DMS 273 (cell line): ENCODE results near the gene SHLD2.
"Not testable (repeated sequence)": the region's sequence is repeated elsewhere in the genome, so short reads cannot be mapped to it uniquely, and the experiment has no call there.

Experiments used
- DNase-seq: peaks from one replicate; lab custom pipeline; 2025; ENCODE audit not compliant: unreplicated experiment; lab: John Stamatoyannopoulos, UW

The SHLD2 gene

GRCh38 chr10:87083576-87084290 lies 11.3 kb upstream of the SHLD2 start:
- not testable (repeated sequence) for DNase-seq

DNA sequence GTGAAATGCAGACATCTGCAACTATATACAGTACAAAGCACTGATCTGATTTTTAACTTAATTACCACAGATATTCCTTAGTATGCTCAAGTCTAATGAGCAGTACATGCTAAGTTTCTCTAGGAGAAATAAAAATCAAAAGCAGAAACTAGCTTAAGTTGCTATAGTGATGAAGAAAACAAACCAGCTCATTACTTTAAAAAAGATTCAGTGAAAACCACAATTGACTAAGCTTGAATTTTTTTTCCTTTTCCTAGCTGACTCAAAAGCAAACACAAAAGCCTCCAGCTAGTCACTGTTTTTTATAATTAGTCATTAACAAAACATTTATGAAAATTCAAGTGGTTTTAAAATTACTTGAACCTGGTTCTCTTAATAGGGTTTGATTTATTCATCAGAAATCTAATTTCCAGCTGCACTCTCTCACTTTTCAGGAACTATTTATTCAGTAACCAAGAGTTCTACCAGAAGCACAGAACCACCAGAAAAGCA lies 10.7 kb upstream of the SHLD2 start:
- DNase-seq: not testable (repeated sequence)

DNA sequence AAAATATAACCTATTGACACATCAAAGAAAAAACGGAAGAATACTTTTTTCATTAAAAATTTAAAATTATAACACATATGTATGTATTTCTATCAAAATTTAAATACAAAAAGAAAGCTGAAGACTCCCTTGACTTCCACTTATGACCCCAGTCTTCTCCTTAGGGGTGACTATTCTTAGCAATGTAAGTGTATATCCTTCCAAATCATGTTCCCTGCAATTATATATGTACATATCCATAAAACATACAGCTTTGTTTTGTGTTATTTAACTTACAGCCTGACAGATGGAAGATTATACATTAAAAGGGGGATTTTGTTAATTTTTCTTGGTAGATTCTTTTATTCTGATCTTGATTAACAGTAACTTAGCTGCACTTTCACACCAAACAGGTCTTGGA lies 9.5 kb upstream of the SHLD2 start:
- DNase-seq: no peak

DNA sequence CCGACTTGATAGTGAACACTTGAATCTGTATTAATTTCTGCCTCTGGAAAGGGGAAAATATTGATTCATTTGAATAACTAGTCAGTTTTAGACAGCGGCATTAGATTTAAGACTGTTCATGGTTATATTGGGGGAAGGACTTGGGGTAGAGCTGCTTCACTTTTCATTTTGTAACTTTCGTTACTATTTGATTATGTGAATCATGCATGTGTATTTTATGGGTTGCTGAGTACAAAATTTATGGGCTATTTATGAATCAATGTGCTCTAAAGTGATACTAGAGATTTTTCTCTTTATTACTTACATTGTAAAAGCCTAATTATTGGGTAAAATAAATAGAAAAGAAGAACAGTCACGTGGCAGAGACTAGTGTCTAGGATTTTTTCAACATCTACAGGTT lies 5.3 kb upstream of the SHLD2 start:
- DNase-seq: no peak

- DNase-seq: no peak
Observed at GRCh38 chr10:87090779-87091178, 4.2 kb upstream of the SHLD2 start.

DNA sequence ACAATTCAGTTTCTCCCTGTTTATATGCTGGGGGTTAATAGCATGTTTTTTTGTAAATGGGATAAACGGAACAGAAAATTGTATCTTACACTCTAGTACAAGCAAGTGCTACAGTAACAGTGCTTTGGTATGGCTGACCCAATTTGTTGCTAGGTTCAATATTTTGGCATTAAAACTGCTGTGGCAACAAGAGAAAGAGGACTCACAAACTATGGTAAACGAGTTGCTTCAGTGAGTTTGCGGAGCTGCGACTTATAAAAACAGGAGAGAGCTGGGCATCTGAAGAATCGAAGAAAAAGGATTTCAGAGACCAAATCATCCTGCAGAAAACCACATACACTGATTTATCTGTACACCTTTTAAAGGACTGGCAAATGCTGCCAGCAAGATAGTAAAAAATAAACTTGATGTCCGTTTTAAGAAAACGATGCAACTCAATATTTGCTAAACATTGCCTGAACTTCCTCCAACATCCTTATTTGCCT lies 2.6 kb upstream of the SHLD2 start:
- peak; percentile 1 for DNase-seq

DNA sequence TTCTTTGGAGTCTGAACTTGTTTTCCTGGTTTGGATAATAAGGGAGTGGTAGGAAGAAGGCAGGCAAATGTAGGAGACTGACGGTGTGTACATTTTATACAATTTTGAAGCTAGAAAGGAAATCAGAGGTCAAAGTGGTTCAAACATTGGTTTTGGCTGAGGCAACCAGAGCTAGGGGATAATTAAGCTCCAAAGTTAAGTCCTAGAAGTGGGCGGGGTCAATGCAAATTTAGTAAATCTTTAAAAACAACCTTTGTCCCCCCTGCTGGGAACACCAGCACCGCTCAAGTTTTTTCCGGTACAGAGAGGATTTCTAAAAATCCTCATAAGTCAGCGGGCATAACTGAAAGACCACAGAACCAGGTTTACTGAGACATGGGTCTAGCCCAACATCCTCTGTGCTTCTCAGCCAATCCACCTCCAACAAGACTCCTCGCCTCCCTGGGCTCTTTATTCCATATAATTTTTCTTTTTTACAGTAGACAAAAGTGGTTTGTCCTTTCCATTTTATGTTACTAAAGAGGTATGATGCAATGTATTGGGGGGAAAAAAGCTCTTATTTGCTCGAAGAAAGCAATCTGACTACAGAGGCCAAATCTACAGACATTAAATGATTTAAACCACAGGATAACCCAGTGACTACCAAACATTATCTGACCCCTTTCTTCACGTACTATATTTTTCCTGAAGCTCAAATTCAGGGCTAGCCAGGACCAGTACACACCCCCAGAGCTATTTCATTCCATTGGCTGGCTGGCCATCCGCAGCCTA lies 2.0 kb upstream of the SHLD2 start:
- DNase-seq: peak; percentile 42

DNA sequence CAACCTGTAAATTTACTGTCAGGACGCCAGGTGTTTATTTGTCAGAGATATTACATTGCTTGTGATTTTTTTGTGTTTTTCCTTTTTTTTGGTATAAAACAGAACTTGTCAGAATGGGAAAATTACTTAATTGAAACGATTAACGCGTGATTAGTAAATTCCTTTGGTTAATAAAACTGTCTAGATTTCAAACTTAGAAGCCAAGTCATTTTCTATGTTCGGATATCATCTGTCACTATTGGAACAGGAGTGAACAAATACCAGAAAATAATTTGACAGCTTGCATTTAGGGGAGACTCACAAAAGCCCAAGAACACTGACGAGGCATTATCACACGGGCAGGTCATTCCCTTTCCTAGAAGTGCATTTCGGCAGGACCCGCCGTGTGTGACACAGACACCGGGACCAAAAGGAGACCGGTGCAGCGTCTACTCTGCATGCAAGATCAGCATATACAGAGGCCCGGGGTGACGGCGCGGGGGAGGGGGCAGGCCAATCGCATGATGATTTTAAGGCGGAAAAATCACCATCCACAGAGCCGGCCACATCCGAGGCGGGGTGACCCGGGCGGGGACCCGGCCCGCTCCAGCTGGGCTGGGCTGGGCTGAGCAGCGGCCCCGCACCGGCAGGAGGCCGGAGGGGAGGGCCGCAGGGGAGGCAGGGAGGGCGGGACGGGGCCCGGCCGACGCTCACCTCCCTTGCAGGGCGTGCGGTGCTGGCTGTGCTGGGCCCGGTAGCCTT lies 1.2 kb upstream of the SHLD2 start:
- DNase-seq: peak; percentile 60

GRCh38 chr10:87095236-87095945 lies 385 bp downstream of the SHLD2 start:
- DNase-seq: peak; percentile 83

- DNase-seq: no peak
Observed at GRCh38 chr10:87101996-87102395, 7.0 kb downstream of the SHLD2 start.

DNA sequence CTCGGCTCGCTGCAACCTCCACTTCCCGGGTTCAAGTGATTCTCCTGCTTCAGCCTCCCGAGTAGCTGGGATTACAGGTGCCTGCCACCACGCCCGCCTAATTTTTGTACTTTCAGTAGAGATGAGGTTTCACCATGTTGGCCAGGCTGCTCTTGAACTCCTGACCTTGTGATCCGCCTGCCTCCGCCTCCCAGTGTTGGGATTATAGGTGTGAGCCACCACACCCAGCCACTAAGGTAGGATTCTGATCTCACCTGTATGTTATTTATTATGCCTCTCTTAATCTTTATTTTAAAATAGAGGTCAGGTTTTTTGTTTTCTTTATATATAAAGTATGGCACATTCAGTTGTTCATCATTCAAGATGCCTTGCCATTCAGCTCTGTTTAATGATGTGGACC lies 9.7 kb downstream of the SHLD2 start:
- DNase-seq: not testable (repeated sequence)

DNA sequence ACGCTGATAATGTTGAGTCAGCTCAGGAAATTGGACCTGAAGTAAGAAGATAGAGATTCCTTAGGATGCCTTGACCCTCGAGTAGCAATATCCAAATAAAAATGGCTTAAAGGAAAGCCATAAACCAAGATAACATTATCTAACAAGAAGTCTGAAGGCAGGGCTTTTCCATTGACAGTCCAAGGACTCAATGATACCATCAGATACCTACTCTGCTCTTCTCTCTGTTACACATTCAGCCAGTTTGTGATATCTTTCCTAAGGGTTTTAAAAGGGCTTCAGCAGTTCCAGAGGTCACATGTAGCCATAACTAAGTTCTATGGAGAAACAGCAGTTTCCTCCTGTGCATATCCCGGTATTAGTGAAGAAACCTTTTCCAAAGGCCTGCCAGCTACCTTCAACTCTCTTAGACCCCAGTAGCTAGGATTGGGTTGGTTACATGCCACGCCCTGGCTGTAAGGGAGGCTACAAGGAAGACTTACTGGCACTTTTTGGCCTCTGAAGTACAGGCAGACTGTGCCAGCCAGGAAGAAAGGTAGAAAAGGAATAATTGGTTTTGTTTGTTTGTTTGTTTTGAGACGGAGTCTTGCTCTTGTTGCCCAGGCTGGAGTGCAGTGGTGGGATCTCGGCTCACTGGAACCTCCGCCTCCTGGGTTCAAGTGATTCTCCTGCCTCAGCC lies 10.6 kb downstream of the SHLD2 start:
- DNase-seq: no peak

DNA sequence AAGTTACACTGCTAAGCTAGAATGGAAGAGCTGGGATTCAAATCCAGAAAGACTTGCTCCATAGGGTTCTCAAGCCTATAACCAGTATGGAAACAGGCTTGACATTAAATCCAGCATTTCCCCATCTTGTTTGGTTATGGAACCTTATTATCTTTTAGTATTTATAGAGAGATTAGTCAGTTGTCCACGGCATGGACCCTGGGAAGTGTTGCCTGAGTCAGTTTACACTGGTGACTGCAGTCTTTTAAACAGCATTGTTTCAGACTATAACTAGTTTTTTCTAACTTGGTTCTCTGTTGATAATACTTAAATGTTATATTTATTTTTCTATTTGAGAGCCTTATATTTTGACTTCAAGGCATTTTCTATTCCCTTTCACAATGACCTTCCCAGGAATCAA lies 23.1 kb downstream of the SHLD2 start:
- not testable (repeated sequence) for DNase-seq

GRCh38 chr10:87119029-87119428 lies 24.0 kb downstream of the SHLD2 start:
- not testable (repeated sequence) for DNase-seq

DNA sequence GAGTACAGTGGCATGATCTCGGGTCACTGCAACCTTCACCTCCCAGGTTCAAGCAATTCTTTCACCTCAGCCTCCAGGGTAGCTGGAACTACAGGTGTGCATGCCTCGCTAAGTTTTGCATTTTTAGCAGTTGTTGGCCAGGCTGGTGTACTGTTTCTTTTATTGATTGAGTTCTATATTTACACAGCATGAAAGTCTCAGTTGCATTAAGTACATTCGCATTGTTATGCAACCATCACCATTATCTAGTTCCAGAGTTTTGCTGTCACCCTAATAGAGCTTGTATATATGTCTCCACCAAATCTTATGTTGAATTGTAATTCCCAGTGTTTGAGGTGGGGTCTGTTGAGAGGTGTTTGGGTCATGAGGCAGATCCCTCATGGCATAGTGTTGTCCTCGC lies 28.3 kb downstream of the SHLD2 start:
- not testable (repeated sequence) for DNase-seq

GRCh38 chr10:87127048-87127447 lies 32.0 kb downstream of the SHLD2 start:
- DNase-seq: not testable (repeated sequence)

GRCh38 chr10:87127607-87128156 lies 32.7 kb downstream of the SHLD2 start:
- DNase-seq: not testable (repeated sequence)

DNA sequence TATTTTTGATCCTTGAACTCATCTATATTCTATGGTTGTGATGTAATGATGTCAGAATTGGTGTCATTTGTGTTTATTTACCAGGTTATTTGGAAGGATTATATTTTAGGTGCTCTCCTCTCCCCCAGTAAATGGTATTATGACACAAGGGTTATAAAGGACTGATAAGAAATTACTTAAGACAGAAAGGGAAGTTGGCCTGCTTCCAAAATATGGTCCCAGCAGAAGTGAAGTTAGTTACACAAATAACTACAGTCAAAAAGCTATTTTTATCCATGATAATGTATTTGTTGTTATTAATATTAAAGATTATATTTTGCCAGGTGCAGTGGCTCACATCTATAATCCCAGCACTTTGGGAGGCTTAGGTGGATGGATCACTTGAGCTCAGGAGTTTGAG lies 37.2 kb downstream of the SHLD2 start:
- peak; percentile 0 for DNase-seq

DNA sequence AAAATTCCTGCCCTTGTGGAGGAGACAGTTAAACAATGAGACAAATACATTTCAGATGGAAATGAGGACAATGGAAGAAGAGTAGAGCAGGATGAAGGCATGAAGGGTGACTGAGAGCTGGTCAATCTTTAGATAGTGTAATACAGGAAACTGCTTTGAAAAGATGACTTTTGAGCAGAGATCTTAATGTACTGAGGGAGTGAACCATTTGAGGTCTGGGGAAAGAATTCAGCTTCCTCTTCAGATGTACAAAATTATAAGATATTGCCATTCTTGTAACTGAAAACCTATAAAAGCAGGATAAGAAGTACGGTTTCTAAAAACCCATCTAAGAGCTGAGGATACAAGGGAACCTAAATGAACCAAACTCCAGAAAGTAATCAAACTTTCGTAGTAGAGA lies 38.9 kb downstream of the SHLD2 start:
- DNase-seq: not testable (repeated sequence)

DNA sequence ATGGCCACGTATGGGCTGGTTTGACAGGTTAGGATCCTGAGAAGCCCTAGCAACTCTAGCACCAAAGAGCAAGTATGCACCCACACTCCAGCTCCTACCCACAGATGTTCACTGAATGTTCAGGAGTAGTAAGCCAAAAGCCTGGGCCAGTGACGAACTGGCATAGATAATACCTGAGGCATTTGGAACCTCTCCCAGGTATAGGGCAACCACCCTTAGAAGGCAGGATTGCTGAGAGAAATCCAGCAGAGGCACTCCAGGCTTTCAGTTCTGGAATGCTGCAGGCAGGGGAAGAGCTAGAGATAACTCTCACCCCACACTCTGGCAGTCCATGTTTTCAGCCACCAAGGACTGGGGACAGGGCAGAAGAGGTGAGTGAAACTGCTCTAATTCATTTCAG lies 39.4 kb downstream of the SHLD2 start:
- not testable (repeated sequence) for DNase-seq
